Common myeloid progenitor, CD34-positive (primary cell): Measurements from ENCODE around the gene TBC1D10A.

Experiments used
- CTCF ChIA-PET: fragments of 350-600 bp; sonication (Branson Sonifier 250); formaldehyde crosslinking; loops from one replicate; lab custom pipeline; 2021; ENCODE audit warnings: antibody characterized with exemption; lab: Charles Lee
- POLR2A ChIA-PET: fragments of 350-600 bp; sonication (Branson Sonifier 250); formaldehyde crosslinking; loops from one replicate; lab custom pipeline; 2021; ENCODE audit warnings: antibody characterized with exemption; lab: Charles Lee
- DNase-seq, 3 donors: peaks; one replicate each; pipeline versions ENCODE4 v3.0.0 to v3.0.0-alpha.2; 2013
- H3K27ac ChIP-seq, 2 experiments: 1 replicate in 1 of 2; 2 replicates in 1 of 2; pipeline ENCODE4 v1.7.0; 2013; ENCODE audit warnings: inconsistent platforms in 2 of 2, low read length in 2 of 2, mild to moderate bottlenecking in 2 of 2, low read depth in 1 of 2, moderate library complexity in 1 of 2; ENCODE audit not compliant: severe bottlenecking in 2 of 2, insufficient read depth in 1 of 2, poor library complexity in 1 of 2
- H3K27me3 ChIP-seq, 5 experiments: replicated peaks in 2 of 5; 1 replicate in 3 of 5; 2 replicates in 2 of 5; pipeline versions ENCODE4 v1.6.1 to v1.7.0; 2013; ENCODE audit warnings: low read length in 4 of 5, mild to moderate bottlenecking in 2 of 5, moderate library complexity in 2 of 5, inconsistent platforms in 1 of 5; ENCODE audit not compliant: insufficient read depth in 5 of 5, control insufficient read depth in 4 of 5
- H3K36me3 ChIP-seq, 4 experiments: 1 replicate in 2 of 4; 2 replicates in 2 of 4; pipeline versions ENCODE4 v1.6.1 to v1.7.0; 2013; ENCODE audit warnings: low read length in 3 of 4, control low read depth in 1 of 4, mild to moderate bottlenecking in 1 of 4; ENCODE audit not compliant: control insufficient read depth in 4 of 4, insufficient read depth in 4 of 4
- H3K4me1 ChIP-seq, 4 experiments: 1 replicate in 3 of 4; 2 replicates in 1 of 4; pipeline versions ENCODE4 v1.6.1 to v1.7.1; 2013; ENCODE audit warnings: low read length in 3 of 4, mild to moderate bottlenecking in 3 of 4, control low read depth in 1 of 4, inconsistent platforms in 1 of 4, moderate library complexity in 1 of 4; ENCODE audit not compliant: control insufficient read depth in 4 of 4, insufficient read depth in 4 of 4; ENCODE audit errors: control extremely low read depth in 1 of 4
- H3K4me3 ChIP-seq, 7 experiments: 1 replicate in 4 of 7; 2 replicates in 3 of 7; pipeline versions ENCODE4 v1.5.1 to v1.7.0; 2013; ENCODE audit warnings: mild to moderate bottlenecking in 7 of 7, low read length in 6 of 7, moderate library complexity in 6 of 7, inconsistent platforms in 2 of 7, low read depth in 2 of 7, control low read depth in 1 of 7; ENCODE audit not compliant: insufficient read depth in 4 of 7, control insufficient read depth in 1 of 7; ENCODE audit errors: extremely low read depth in 1 of 7
- H3K9me3 ChIP-seq, 5 experiments: 1 replicate in 4 of 5; 2 replicates in 1 of 5; pipeline versions ENCODE4 v1.6.1 to v1.7.1; 2013; ENCODE audit warnings: low read length in 4 of 5, mild to moderate bottlenecking in 2 of 5, inconsistent platforms in 1 of 5, low read depth in 1 of 5, moderate library complexity in 1 of 5; ENCODE audit not compliant: control insufficient read depth in 4 of 5, insufficient read depth in 2 of 5; ENCODE audit errors: control extremely low read depth in 1 of 5
- WGBS: methylation state at CpG from one replicate; pipeline ENCODE4 v1.1.5; 2013; ENCODE audit not compliant: insufficient coverage; 5-methylcytosine and 5-hydroxymethylcytosine counted together

TBC1D10A gene

GRCh38 chr22:30292069-30292970 is 34.4 kb downstream of the TBC1D10A start:
- no peak for DNase-seq
- CTCF ChIA-PET: interaction anchor here (1.0 to 7.5 kb wide), 4 partner anchors 9 to 36 kb away, joined by 3 to 83 read pairs (median 4); no protein-coding TSS in a partner anchor
- Histone ChIP-seq H3K9me3 (no peaks in the 10 kb centered on the region), H3K27ac (no peak overlapping the region), H3K4me1 (peaks cover 4 to 33% (median 33%) of the 10 kb centered on the region in 4 experiments), H3K36me3 (peaks cover 2 to 54% (median 41%) of the 10 kb centered on the region in 4 experiments), H3K4me3 (no peak overlapping the region), H3K27me3 (no peaks in the 10 kb centered on the region)
- 96% methylated on average over 14 of the region's 18 CpGs for WGBS
- POLR2A ChIA-PET: no interaction called here

GRCh38 chr22:30291058-30291892 is 35.5 kb downstream of the TBC1D10A start:
- H3K27ac ChIP-seq: no peak overlapping the region
- ChIA-PET CTCF (interaction anchor here (0.8 to 7.5 kb wide), 8 partner anchors 10 to 99 kb away, joined by 3 to 83 read pairs (median 4); no protein-coding TSS in a partner anchor), POLR2A (interaction anchor here (1.1 to 1.4 kb wide), 3 partner anchors 15 to 36 kb away, joined by 3 to 4 read pairs (median 3); partner anchors contain the start of gene TBC1D10A)
- 91% methylated on average over 8 of the region's 13 CpGs for WGBS
- H3K36me3 ChIP-seq: peaks cover 2 to 44% (median 35%) of the 10 kb centered on the region in 4 experiments
- H3K4me3 ChIP-seq: no peak overlapping the region
- no peaks in the 10 kb centered on the region for H3K27me3 ChIP-seq
- DNase-seq: no peak
- no peaks in the 10 kb centered on the region for H3K9me3 ChIP-seq
- H3K4me1 ChIP-seq: peaks cover 4 to 41% (median 37%) of the 10 kb centered on the region in 4 experiments

GRCh38 chr22:30290342-30291057 is 36.2 kb downstream of the TBC1D10A start:
- Histone ChIP-seq H3K27ac (no peak overlapping the region), H3K4me3 (peak overlapping the region in 3 of 7 experiments; percentile 75 to 85 (median 76))
- 55% methylated on average over 2 of the region's 3 CpGs for WGBS

GRCh38 chr22:30289980-30290313 is 36.8 kb downstream of the TBC1D10A start:
- Histone ChIP-seq H3K4me3 (peak overlapping the region in 6 of 7 experiments; percentile 67 to 85 (median 76)), H3K27me3 (no peaks in the 10 kb centered on the region), H3K9me3 (no peaks in the 10 kb centered on the region), H3K4me1 (peaks cover 4 to 41% (median 38%) of the 10 kb centered on the region in 4 experiments), H3K36me3 (peaks cover 2 to 36% (median 28%) of the 10 kb centered on the region in 4 experiments), H3K27ac (no peak overlapping the region)
- peak in 1 of 3 donors; percentile 57 for DNase-seq
- 18% methylated on average over 12 of the region's 12 CpGs for WGBS
- CTCF ChIA-PET: interaction anchor here (2.7 to 7.6 kb wide), 8 partner anchors 11 to 185 kb away, joined by 14 to 91 read pairs (median 29); partner anchors contain the start of genes RNF215 and TBC1D10A
- POLR2A ChIA-PET: interaction anchor here (1.1 kb wide), 1 partner anchor 25 kb away, joined by 3 read pairs; no protein-coding TSS in a partner anchor

More at GRCh38 chr22:30290342-30291057, 36.2 kb downstream of the TBC1D10A start:
- ChIA-PET CTCF (interaction anchor here (0.8 to 7.5 kb wide), 8 partner anchors 11 to 186 kb away, joined by 3 to 83 read pairs (median 26); partner anchors contain the start of gene TBC1D10A), POLR2A (interaction anchor here (1.1 to 1.4 kb wide), 4 partner anchors 16 to 37 kb away, joined by 3 to 4 read pairs (median 3); partner anchors contain the start of gene TBC1D10A)
- Histone ChIP-seq H3K9me3 (no peaks in the 10 kb centered on the region), H3K36me3 (peaks cover 2 to 37% (median 32%) of the 10 kb centered on the region in 4 experiments), H3K27me3 (no peaks in the 10 kb centered on the region), H3K4me1 (peaks cover 4 to 41% (median 37%) of the 10 kb centered on the region in 4 experiments)
- no peak for DNase-seq

GRCh38 chr22:30289141-30289979 is 37.4 kb downstream of the TBC1D10A start, which contains the start of gene CASTOR1:
CASTOR1 (minus strand) TSS chr22:30289505; CDS start chr22:30289497, 8 bp downstream.
- DNase-seq: peak; percentile 80 to 83 (median 81)
- Histone ChIP-seq H3K27ac (peak within 1 kb of the TSS in 1 of 2 experiments; percentile 49), H3K4me3 (peak within 1 kb of the TSS; percentile 48 to 85 (median 75)), H3K27me3 (no peaks in the 10 kb centered on the region), H3K36me3 (peaks cover 2 to 30% (median 23%) of the 10 kb centered on the region in 4 experiments), H3K4me1 (peaks cover 4 to 41% (median 38%) of the 10 kb centered on the region in 4 experiments), H3K9me3 (no peaks in the 10 kb centered on the region)
- CTCF ChIA-PET: interaction anchor here (0.7 to 7.6 kb wide), 20 partner anchors 11 to 185 kb away, joined by 3 to 91 read pairs (median 16); partner anchors contain the start of genes CCDC157, RNF215, SF3A1 and TBC1D10A
- POLR2A ChIA-PET: interaction anchor here (0.9 to 2.0 kb wide), 5 partner anchors 22 to 67 kb away, joined by 3 to 8 read pairs (median 5); partner anchors contain the start of genes CCDC157, OSM and SF3A1
- 0% methylated on average over 59 of the region's 85 CpGs for WGBS
